HepG2 (cell line): ENCODE data around the gene P2RY12. TPM values are rescaled to one million over a fixed set of nuclear protein-coding genes. Genes with fewer than 3 reads are reported as not detected.

Experiments used
- ATAC-seq: fragments of 200-7000 bp; cut with Tn5 transposase; 3 replicates; pipeline ENCODE4 v1.9.1; 2020; ENCODE audit warnings: mild to moderate bottlenecking, moderate library complexity
- BruUV-seq: library from RNA; stranded (reverse); fragments of 400-500 nt; replicated peaks from 2 replicates; lab custom pipeline; 2021; lab: Mats Ljungman, UMichigan
- CTCF ChIA-PET: fragments of 300-600 bp; formaldehyde crosslinking; extraction: SDS; loops from one replicate; lab custom pipeline; 2021; ENCODE audit warnings: low total read pairs, inconsistent platforms, low intra/inter-chr PET ratio; lab: Yijun Ruan, JAX
- POLR2A ChIA-PET: fragments of 350-600 bp; sonication (Branson Sonifier 250); formaldehyde crosslinking; loops from one replicate; lab custom pipeline; 2020; ENCODE audit warnings: antibody characterized with exemption, inconsistent platforms; lab: Yijun Ruan, JAX
- DNase-seq: peaks from one replicate; pipeline ENCODE4 v3.0.0-alpha.2; 2015; ENCODE audit warnings: low spot score
- FAIRE-seq: peaks from 3 replicates; lab custom pipeline; 2011; peaks lifted over from hg19 to GRCh38; lab: Jason Lieb, UNC
- H2AFZ ChIP-seq: one replicate; pipeline ENCODE4 v1.6.1; 2011; ENCODE audit warnings: low read length, inconsistent platforms
- H3K27ac ChIP-seq: fragments of 300-600 bp; 3 replicates; pipeline ENCODE4 v1.8.0; 2011; ENCODE audit warnings: mixed run types, mild to moderate bottlenecking, mixed read lengths, low read length, inconsistent platforms; ENCODE audit not compliant: insufficient read depth; ENCODE audit errors: extremely low read length
- H3K27me3 ChIP-seq, 2 experiments: fragments of 200-600 bp in 1 of 2; 2 replicates in 1 of 2; 3 replicates in 1 of 2; pipeline versions ENCODE4 v1.6.0 to v1.8.0; 2011; ENCODE audit warnings: low read length in 2 of 2, mild to moderate bottlenecking in 2 of 2, moderate library complexity in 2 of 2, inconsistent platforms in 1 of 2; ENCODE audit not compliant: insufficient read depth in 2 of 2, control insufficient read depth in 1 of 2
- H3K36me3 ChIP-seq, 2 experiments: fragments of 200-600 bp in 1 of 2; replicated peaks in 1 of 2; 2 replicates in 1 of 2; 3 replicates in 1 of 2; pipeline versions ENCODE4 v1.5.1 to v1.8.0; 2011; ENCODE audit warnings: low read length in 2 of 2, inconsistent platforms in 1 of 2; ENCODE audit not compliant: insufficient read depth in 2 of 2, control insufficient read depth in 1 of 2
- H3K4me1 ChIP-seq: 2 replicates; pipeline ENCODE4 v1.5.1; 2012; ENCODE audit warnings: low read length, inconsistent platforms; ENCODE audit not compliant: insufficient read depth
- H3K4me2 ChIP-seq: 2 replicates; pipeline ENCODE4 v1.6.0; 2011; ENCODE audit warnings: low read depth, low read length, inconsistent platforms
- H3K4me3 ChIP-seq, 3 experiments: fragments of 200-600 bp in 1 of 3; sonication (generic), shearing (Covaris generic) in 1 of 3; replicated peaks in 1 of 3; 2 replicates each; pipeline ENCODE4 v1.5.1; 2011 to 2016; ENCODE audit warnings: low read length in 3 of 3, inconsistent platforms in 2 of 3, low read depth in 2 of 3, mild to moderate bottlenecking in 2 of 3, control low read depth in 1 of 3, mixed read lengths in 1 of 3; ENCODE audit not compliant: insufficient read depth in 1 of 3
- H3K79me2 ChIP-seq: one replicate; pipeline ENCODE4 v1.6.1; 2011; ENCODE audit warnings: low read length, inconsistent platforms; ENCODE audit not compliant: insufficient read depth
- H3K9ac ChIP-seq: 2 replicates; pipeline ENCODE4 v1.6.0; 2011; ENCODE audit warnings: mild to moderate bottlenecking, low read depth, low read length, inconsistent platforms; ENCODE audit not compliant: insufficient read depth
- H3K9me3 ChIP-seq: 2 replicates; pipeline ENCODE4 v1.5.1; 2012; ENCODE audit warnings: mild to moderate bottlenecking, low read length
- H4K20me1 ChIP-seq: 2 replicates; pipeline ENCODE4 v1.6.0; 2011; ENCODE audit warnings: inconsistent platforms, mild to moderate bottlenecking, low read length, moderate library complexity; ENCODE audit not compliant: insufficient read depth
- CEBPB ChIP-seq: IDR thresholded peaks from 2 replicates; pipeline ENCODE4 v1.6.1; 2011; ENCODE audit warnings: low read depth, low read length, improper control_type of control experiment, borderline replicate concordance
- DRAP1 ChIP-seq: IDR thresholded peaks from 2 replicates; pipeline ENCODE4 v1.6.1; 2016; ENCODE audit warnings: missing genetic modification reagents, missing compliant biosample characterization
- SP1 ChIP-seq, 2 experiments: fragments of 450-650 bp in 1 of 2; sonication (generic) in 1 of 2; formaldehyde crosslinking in 1 of 2; IDR thresholded peaks; 2 replicates each; pipeline versions ENCODE4 v1.4.0 to v1.6.1; 2016 to 2020; ENCODE audit warnings: missing genetic modification reagents in 1 of 2
- WGBS: methylation state at CpG from one replicate; pipeline ENCODE4 v1.1.6; 2017; ENCODE audit warnings: low lambda C conversion rate; 5-methylcytosine and 5-hydroxymethylcytosine counted together
- in situ Hi-C: cut with HindIII; loops from 2 replicates; pipeline ENCODE4 v1.10.0; 2017; ENCODE audit warnings: low pct_unique_long_range_greater_than_20kb; ENCODE audit not compliant: extremely low pct_ligation_motif_present
- intact Hi-C: fragments of 100-400 bp; cut with micrococcal nuclease; formaldehyde crosslinking; loops from one replicate; pipeline ENCODE4 v1.10.0; 2022; ENCODE audit not compliant: unreplicated experiment
- polyA plus RNA-seq, 8 experiments: library from polyadenylated mRNA; depleted of rRNA in 3 of 8; stranded (reverse) in 7 of 8; unstranded in 1 of 8; fragments of >200 nt; fragmentation: Illumina TruSeq in 4 of 8; extraction: Trizol in 4 of 8; gene quantifications; 2 replicates each; pipeline versions ENCODE4 v1.2.1 to v1.2.3, GENCODE V29; 2011 to 2016; ENCODE audit warnings: low read depth in 4 of 8, missing spikeins in 1 of 8, mixed read lengths in 1 of 8; ENCODE audit not compliant: insufficient read depth in 1 of 8
- total RNA-seq, 5 experiments: library from RNA; depleted of rRNA; stranded (reverse); fragments of >200 nt; fragmentation: Illumina TruSeq; extraction: Trizol; gene quantifications; 2 replicates each; pipeline ENCODE4 v1.2.3, GENCODE V29; 2016; ENCODE audit warnings: low read depth in 1 of 5

Gene P2RY12
- total and polyA plus RNA-seq, 2 of the 13 experiments (the other 11 are each of a cell fraction or from before 2014, with no cell fraction given) = not detected

GRCh38 chr3:151320131-151320530 lies 64.4 kb downstream of the P2RY12 start:
- Histone ChIP-seq H3K36me3 (no peaks in the 10 kb centered on the region), H3K27ac (no peak overlapping the region), H3K4me1 (no peaks in the 10 kb centered on the region), H3K4me2 (no peak overlapping the region), H4K20me1 (no peaks in the 10 kb centered on the region), H3K27me3 (no peaks in the 10 kb centered on the region), H3K79me2 (no peaks in the 10 kb centered on the region), H3K9ac (no peak overlapping the region), H3K9me3 (no peaks in the 10 kb centered on the region), H2AFZ (no peak overlapping the region), H3K4me3 (no peak overlapping the region)
- in situ Hi-C loops = no loop called here
- 0% methylated on average over 2 of the region's 2 CpGs for WGBS
- CTCF ChIA-PET = no interaction called here
- POLR2A ChIA-PET = no interaction called here
- no peak for DNase-seq
- intact Hi-C loops = no loop called here
- ATAC-seq = no peak
- no peak for FAIRE-seq
- TF ChIP-seq CEBPB (peak; percentile 25; the same call in 1 of the 2 replicates), DRAP1 (CRISPR knock-in tag) (no peak)
- BruUV-seq = no TSS peak

DNA sequence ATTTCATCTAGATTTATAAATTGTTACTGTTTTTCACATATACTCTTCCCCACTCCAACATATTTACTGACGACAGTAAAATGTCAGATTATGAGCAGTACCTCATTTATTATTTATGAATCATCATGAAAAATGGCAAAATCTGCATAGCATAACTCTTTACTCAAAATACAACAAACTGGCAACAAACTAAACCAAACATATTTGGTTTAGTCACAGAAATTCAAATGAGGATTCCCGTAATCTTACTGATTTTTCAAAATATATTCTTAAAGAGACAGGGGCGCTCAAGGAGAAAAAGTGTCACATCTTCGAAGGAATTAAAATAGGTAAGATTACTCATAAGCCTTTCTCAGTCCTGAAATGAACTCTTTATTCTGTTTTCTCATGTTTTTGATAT lies 64.9 kb downstream of the P2RY12 start:
- CTCF ChIA-PET = no interaction called here
- no peak for FAIRE-seq

More for the DNA sequence above, 64.9 kb downstream of the P2RY12 start:
- H3K9ac ChIP-seq = no peak overlapping the region
- 58% methylated on average over 4 of the region's 4 CpGs for WGBS
- in situ Hi-C loops (no loop called here), intact Hi-C loops (no loop called here)
- H3K27me3 ChIP-seq = no peaks in the 10 kb centered on the region
- TF ChIP-seq SP1 (IDR thresholded peaks at IDR 0.05) (no peak), SP1 (CRISPR knock-in tag; IDR thresholded peaks at IDR 0.05) (no peak)
- no peaks in the 10 kb centered on the region for H3K9me3 ChIP-seq
- H3K4me2 ChIP-seq = no peak overlapping the region
- no peak overlapping the region for H2AFZ ChIP-seq
- H3K79me2 ChIP-seq = no peaks in the 10 kb centered on the region
- DNase-seq = no peak
- POLR2A ChIA-PET = no interaction called here
- no TSS peak for BruUV-seq
- H3K4me3 ChIP-seq = no peak overlapping the region
- no peaks in the 10 kb centered on the region for H4K20me1 ChIP-seq
- no peak for ATAC-seq
- H3K4me1 ChIP-seq = no peaks in the 10 kb centered on the region
- no peaks in the 10 kb centered on the region for H3K36me3 ChIP-seq
- H3K27ac ChIP-seq = no peak overlapping the region
